GM12874 (cell line): Measurements from ENCODE around the gene CTR9.

Experiments used
- CTCF ChIP-seq: IDR thresholded peaks from 2 replicates; pipeline ENCODE4 v1.5.1; 2011; ENCODE audit warnings: low read depth, mild to moderate bottlenecking, control low read depth, low read length, moderate library complexity; ENCODE audit not compliant: insufficient read depth

Gene CTR9

GRCh38 chr11:10785146-10785474 is 34.1 kb downstream of the CTR9 start:
- TF ChIP-seq CTCF = no peak

GRCh38 chr11:10786451-10786850 is 35.4 kb downstream of the CTR9 start:
- no peak for TF ChIP-seq CTCF

GRCh38 chr11:10792385-10793068 is 41.5 kb downstream of the CTR9 start:
- TF ChIP-seq CTCF = peak; percentile 99

GRCh38 chr11:10793470-10794255 is 42.6 kb downstream of the CTR9 start:
- TF ChIP-seq CTCF = no peak

GRCh38 chr11:10796191-10796590 is 45.1 kb downstream of the CTR9 start:
- no peak for TF ChIP-seq CTCF

- no peak for TF ChIP-seq CTCF
Observed at GRCh38 chr11:10797001-10797400, 46.0 kb downstream of the CTR9 start.

- TF ChIP-seq CTCF = no peak
Observed at GRCh38 chr11:10797531-10797930, 46.5 kb downstream of the CTR9 start.
